Nephron (organoid): ENCODE measurements around the gene RASSF10.

Source experiments
- H3K27ac Mint-ChIP-seq, 3 experiments: 2 replicates each; pipeline ENCODE4 v1.8.0; 2020; ENCODE audit warnings: mixed read lengths in 3 of 3, mild to moderate bottlenecking in 2 of 3, moderate library complexity in 1 of 3
- H3K27me3 Mint-ChIP-seq: 2 replicates; pipeline ENCODE4 v1.8.0; 2021; ENCODE audit warnings: low read depth, mild to moderate bottlenecking, moderate library complexity, mixed read lengths
- H3K36me3 Mint-ChIP-seq: 2 replicates; pipeline ENCODE4 v1.8.0; 2020; ENCODE audit warnings: low read depth, mixed read lengths
- H3K4me1 Mint-ChIP-seq: 2 replicates; pipeline ENCODE4 v1.8.0; 2020; ENCODE audit warnings: mixed read lengths
- H3K4me3 Mint-ChIP-seq, 3 experiments: 2 replicates each; pipeline ENCODE4 v1.8.0; 2020; ENCODE audit warnings: mild to moderate bottlenecking in 3 of 3, mixed read lengths in 3 of 3, moderate library complexity in 2 of 3
- H3K9me3 Mint-ChIP-seq: 2 replicates; pipeline ENCODE4 v1.8.0; 2020; ENCODE audit warnings: mixed read lengths
- TF ChIP-seq, protein P1 (sequence below), 3 experiments: fragments of 200-600 bp; sonication (generic); IDR thresholded peaks; one replicate each; pipeline ENCODE4 v1.5.0; 2021; ENCODE audit warnings: antibody characterized with exemption in 3 of 3; ENCODE audit not compliant: unreplicated experiment in 3 of 3

RASSF10 gene

DNA sequence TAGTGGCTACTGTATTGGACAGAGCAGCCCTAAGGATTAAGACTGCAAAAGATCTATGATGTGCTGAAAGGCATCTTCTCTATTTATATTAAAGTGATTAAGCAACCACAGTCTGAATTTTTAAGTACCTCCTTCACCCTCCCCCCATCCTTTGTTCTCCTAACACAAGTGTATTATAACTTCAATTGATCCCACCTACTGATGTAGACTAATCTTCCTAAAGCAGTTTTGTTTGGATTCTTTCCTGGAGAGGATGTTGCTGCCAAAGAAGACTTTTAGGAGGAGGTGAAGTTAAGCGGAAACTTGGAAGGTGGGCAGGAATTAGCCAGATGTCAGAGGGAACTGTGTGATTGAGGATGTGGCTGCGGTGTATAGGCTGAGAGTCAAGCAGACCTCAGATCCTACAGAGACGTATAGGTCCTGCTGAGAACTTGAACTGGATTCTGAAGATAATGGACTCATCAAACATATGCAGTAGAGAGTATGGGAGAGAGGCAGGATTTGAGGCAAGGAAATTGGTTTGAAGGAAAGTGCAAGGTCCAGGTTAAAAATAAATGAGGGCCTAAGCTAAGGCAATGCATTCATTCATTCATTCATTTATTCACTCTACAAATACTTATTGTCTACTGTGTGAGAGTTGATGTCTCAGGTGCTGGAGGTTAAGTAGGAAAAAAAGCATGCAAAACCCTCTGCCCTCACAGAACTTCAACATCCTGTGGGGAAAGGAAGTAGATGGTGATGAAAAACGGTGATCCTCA, 5.2 kb upstream of the RASSF10 start:
- TF ChIP-seq, protein P1, sequence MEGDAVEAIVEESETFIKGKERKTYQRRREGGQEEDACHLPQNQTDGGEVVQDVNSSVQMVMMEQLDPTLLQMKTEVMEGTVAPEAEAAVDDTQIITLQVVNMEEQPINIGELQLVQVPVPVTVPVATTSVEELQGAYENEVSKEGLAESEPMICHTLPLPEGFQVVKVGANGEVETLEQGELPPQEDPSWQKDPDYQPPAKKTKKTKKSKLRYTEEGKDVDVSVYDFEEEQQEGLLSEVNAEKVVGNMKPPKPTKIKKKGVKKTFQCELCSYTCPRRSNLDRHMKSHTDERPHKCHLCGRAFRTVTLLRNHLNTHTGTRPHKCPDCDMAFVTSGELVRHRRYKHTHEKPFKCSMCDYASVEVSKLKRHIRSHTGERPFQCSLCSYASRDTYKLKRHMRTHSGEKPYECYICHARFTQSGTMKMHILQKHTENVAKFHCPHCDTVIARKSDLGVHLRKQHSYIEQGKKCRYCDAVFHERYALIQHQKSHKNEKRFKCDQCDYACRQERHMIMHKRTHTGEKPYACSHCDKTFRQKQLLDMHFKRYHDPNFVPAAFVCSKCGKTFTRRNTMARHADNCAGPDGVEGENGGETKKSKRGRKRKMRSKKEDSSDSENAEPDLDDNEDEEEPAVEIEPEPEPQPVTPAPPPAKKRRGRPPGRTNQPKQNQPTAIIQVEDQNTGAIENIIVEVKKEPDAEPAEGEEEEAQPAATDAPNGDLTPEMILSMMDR (IDR thresholded peaks at IDR 0.05; ENCODE audit: unreplicated experiment in 3 of 3), result no peak
- Mint-ChIP-seq H3K4me3 (no peak overlapping the region), H3K4me1 (peaks cover 19% of the 10 kb centered on the region), H3K27me3 (peaks cover 75% of the 10 kb centered on the region), H3K9me3 (peaks cover 16% of the 10 kb centered on the region), H3K27ac (no peak overlapping the region), H3K36me3 (peaks cover 5% of the 10 kb centered on the region)

DNA sequence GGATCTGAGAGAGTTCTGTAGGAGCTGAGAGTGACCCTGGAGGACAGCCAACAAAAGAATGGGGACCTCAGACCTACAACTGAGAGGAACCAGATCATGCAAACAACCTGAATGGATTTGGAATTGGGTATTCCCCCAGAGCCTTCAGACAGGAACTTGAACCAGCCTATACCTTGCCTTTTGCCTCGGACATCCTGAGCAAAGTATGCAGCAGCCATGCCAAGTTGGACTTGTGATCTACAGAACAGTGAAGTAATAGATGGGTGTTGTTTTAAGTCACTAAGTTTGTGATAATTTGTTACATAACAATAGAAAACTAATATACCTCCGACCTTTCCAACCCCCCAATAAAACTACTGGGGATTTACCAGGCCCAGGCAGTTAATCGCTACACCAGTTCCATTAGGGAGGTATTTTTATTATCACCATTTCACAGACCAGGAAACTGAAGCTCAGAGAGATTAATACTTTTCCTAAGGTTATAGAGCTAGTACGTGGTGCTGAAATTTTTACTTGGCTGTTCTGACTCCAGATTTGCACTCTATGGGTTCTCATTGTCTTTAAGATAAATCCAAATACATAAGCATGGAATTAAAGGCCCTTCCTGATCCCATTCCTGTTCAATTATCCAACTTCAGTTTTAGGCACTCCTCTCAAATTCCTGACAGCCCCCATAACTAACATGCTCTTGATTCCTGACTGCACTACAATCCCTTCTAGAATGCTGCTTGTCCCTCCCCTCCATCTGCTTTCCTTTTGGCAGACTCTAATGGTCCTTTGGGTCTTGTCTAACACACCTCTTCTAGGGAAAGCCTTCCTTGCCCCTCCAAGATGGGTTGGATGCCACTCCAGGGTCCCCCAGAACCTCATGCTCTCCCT, 1.7 kb upstream of the RASSF10 start:
- H3K9me3 Mint-ChIP-seq, result peaks cover 16% of the 10 kb centered on the region

GRCh38 chr11:13008061-13008435, 1.1 kb upstream of the RASSF10 start:
- peak overlapping the region; percentile 1 to 88 (median 32) for H3K4me3 Mint-ChIP-seq
- H3K36me3 Mint-ChIP-seq, result peaks cover 5% of the 10 kb centered on the region
- TF ChIP-seq, protein P1 (IDR thresholded peaks at IDR 0.05; ENCODE audit: unreplicated experiment in 3 of 3), result no peak

More for the DNA sequence above, 1.7 kb upstream of the RASSF10 start:
- TF ChIP-seq, protein P1 (IDR thresholded peaks at IDR 0.05; ENCODE audit: unreplicated experiment in 3 of 3), result no peak
- Mint-ChIP-seq H3K4me3 (peak overlapping the region; percentile 1 to 88 (median 32)), H3K27me3 (peaks cover 97% of the 10 kb centered on the region), H3K36me3 (peaks cover 5% of the 10 kb centered on the region), H3K4me1 (peaks cover 36% of the 10 kb centered on the region), H3K27ac (no peak overlapping the region)

GRCh38 chr11:13009476-13009920, 382 bp downstream of the RASSF10 start:
- TF ChIP-seq, protein P1 (IDR thresholded peaks at IDR 0.05; ENCODE audit: unreplicated experiment in 3 of 3), result no peak
- H3K9me3 Mint-ChIP-seq, result peaks cover 13% of the 10 kb centered on the region
- peak overlapping the region; percentile 72 to 92 (median 88) for H3K4me3 Mint-ChIP-seq
- H3K36me3 Mint-ChIP-seq, result peaks cover 5% of the 10 kb centered on the region
- peaks cover 100% of the 10 kb centered on the region for H3K27me3 Mint-ChIP-seq
- H3K27ac Mint-ChIP-seq, result no peak overlapping the region
- H3K4me1 Mint-ChIP-seq, result peaks cover 38% of the 10 kb centered on the region

More at GRCh38 chr11:13008061-13008435, 1.1 kb upstream of the RASSF10 start:
- peaks cover 16% of the 10 kb centered on the region for H3K9me3 Mint-ChIP-seq
- peaks cover 43% of the 10 kb centered on the region for H3K4me1 Mint-ChIP-seq
- no peak overlapping the region for H3K27ac Mint-ChIP-seq
- H3K27me3 Mint-ChIP-seq, result peaks cover 97% of the 10 kb centered on the region

GRCh38 chr11:13009921-13010748, 1.0 kb downstream of the RASSF10 start:
- Mint-ChIP-seq H3K27ac (peak overlapping the region in 2 of 3 experiments; percentile 79 to 95), H3K4me1 (peaks cover 38% of the 10 kb centered on the region), H3K27me3 (peaks cover 100% of the 10 kb centered on the region), H3K4me3 (peak overlapping the region; percentile 88 to 92 (median 89)), H3K36me3 (peaks cover 5% of the 10 kb centered on the region), H3K9me3 (peaks cover 13% of the 10 kb centered on the region)
- TF ChIP-seq, protein P1 (IDR thresholded peaks at IDR 0.05; ENCODE audit: unreplicated experiment in 3 of 3), result no peak
